GM19468 (cell line): Measurements from ENCODE around the gene TPSD1.

Experiments
- ATAC-seq: cut with Tn5 transposase; IDR thresholded peaks from one replicate; pipeline ENCODE4 v1.9.1; 2021; ENCODE audit warnings: mild to moderate bottlenecking, moderate library complexity, moderate number of reproducible peaks; ENCODE audit not compliant: unreplicated experiment; ENCODE audit errors: extremely low read depth

The TPSD1 gene

DNA sequence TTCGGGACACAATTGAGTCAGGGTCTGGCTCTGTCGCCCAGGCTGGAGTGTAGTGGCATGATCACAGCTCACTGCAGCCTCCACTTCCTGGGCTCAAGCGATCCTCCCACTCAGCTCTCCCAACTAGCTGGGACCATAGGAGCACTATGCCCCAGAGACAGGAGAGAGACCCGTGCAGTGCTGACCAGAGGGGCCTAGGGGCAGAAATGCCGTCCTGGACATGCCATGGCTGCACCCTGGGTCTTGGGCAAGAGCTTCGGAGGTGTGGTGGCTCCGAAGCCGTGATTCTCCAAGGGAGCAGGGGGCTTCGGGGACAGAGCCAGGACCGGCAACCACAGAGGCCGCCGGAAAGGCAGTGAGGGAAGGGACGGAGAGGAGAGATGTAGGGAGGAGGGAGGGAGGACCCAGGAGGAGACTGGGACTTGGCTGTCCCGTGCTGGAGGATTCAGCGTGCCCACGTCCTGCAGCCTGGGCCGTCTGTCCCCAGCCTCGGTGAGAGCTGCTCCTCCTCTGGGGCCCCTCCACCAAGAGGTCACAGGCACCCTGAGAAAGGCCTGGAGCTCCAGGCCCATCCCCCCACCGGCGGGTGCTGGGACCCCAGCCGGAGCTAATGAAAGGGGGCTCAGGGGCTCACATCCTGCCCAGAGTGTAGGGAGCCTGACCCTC lies 21.9 kb downstream of the TPSD1 start:
- ATAC-seq, result no peak

DNA sequence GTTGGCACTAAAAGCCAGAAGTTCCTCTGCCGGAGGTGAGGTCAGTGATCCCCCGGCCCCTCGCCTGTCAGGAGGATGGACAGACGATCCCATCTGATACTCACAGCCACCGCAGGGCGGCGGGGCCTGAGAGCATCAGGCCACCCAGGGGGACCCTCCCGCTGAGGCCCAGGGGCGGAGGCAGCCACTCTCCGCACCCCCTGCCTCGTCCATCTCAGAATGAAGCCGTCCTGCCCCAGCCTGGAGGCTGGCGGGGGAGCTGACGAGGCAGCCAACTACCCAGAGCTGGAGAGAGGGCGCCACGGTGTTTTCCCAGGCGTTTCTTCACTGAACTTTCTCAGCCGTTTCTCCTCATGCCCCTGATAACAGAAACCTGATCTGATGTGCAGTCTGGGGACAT lies 22.6 kb downstream of the TPSD1 start:
- ATAC-seq, result no peak

DNA sequence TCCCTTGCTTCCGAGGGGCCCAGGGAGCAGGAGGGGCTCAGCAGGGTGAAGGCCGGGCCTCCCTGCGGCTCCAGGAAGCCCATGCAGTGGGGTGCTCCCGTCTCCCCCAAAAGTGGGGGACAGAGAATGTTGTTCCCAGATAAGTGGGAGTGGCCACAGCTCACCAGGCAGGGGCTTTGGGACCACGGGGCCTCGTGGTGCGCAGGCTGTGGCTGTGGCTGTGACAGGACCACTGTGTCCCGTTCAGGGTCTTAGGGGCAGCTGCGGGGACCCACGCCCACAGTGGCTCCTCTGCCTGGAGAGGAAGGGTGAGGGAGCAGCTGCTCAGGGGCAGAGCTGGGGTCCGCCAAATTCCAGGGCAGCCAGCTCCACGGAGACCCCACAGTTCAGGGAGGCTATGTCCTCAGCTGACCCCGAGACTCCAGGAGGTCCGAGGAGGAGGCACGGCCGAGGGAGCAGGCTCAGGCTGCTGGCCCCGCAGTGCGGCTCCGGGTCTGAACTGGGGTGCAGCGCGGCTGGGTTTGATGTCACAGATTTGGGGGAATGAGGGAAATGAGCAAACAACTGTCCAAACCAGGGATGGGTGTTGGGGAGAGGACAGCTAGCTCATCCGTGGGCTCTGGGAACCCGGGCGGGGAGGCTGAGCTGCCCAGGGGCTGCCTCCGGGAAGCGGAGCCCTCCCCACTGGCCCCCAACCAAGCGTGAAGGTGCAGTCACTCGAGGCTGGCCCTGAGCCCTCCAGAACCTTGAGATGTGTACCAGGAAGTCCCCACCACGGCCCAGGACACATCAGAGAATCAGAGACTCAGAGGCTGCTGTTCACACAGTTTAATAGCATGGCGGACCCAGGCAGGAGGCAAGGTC lies 23.4 kb downstream of the TPSD1 start:
- no peak for ATAC-seq

DNA sequence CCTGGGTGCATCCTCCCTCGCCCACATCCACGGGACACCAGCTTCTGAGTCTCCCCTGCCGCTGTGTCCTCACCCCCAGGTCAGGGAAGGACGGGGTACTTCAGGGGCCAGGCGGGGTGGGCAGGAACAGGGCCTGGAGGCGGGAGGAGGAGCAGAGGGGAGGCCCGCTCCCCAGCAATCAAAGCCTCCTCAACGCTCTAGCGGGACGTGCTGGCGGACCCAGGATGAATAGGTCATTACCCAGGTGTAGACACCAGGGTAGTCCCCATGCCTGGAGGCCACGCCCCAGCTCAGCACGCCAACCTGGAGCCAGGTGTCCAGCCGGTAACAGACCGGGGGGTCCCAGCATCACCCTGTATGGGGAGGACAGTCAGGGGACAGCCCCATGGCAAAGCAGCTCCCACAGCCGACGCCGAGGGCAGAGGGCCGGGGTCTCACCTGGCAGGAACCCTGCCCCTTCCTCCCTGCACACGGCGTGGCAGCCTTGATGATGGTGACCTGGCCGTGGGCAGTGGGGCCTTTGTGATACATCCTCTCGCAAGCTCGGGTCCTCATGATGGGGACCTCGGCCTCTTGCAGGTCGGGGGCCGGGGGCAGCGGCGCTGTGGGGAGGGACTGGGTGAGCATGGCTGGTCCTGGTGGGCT lies 24.2 kb downstream of the TPSD1 start:
- ATAC-seq, result no peak

DNA sequence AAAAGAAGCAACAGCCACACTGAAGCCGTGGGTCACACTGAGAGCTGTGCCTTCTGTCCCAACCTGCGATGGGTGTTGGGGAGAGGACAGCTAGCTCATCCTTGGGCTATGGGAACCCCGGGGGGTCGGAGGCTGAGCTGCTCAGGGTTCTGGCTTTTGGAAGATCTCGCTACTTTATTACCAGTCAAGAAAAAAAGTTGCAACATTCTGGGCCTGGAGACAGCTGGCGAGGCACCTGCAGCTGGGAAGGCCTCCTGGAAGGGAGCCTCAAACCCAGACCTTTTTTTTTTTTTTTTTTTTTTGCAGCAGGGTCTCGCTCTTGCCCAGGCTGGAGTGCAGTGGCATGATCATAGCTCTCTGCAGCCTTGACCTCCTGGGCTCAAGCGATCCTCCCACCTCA lies 24.9 kb downstream of the TPSD1 start:
- ATAC-seq, result no peak

DNA sequence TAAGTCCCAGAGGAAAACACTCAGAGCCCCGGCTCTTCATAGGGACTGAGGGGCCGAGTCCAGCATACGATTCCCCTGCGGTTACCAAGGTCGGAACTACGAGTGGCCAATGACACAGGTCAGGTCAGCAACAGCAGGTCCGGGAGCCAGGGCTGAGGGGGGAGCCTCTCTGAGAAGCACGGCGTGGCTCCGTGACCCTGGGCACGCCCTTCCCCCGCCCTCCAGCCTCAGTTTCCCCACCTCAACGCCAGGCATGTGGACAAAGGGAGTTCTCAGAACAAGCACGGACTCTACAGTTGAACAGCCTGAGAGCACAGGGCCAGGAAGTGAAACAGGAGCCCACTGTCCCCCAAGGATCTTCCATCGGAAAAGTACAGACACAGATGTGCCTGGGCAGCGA lies 25.6 kb downstream of the TPSD1 start:
- no peak for ATAC-seq

DNA sequence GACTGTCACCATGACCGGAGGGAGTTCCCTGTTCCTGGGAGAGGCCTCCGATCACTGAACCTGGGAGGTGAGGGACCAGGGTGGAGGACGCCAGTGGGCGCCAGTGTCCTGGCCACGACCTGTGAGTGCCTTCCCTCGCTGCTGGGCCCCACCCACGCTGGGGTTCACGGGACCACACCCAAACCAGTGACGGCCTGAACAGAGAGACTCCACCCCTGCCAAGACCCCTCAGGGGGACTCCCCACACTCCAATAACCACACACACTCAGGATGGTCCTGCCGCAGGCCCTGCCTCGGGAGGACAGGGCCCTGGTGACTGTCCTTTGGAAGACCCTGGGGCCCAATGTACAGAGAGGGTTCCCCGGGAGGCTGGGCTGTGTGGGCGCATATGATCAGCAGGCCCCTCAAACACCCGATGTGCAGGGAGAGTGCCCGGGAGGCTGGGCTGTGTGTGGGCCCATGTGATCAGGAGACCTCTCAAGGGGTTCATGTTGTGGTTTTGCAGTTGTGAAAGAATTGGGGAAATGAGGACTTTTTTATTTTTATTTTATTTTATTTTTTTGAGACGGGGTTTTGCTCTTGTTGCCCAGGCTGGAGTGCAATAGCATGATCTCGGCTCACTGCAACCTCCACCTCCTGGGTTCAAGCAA lies 26.6 kb downstream of the TPSD1 start:
- ATAC-seq, result no peak

DNA sequence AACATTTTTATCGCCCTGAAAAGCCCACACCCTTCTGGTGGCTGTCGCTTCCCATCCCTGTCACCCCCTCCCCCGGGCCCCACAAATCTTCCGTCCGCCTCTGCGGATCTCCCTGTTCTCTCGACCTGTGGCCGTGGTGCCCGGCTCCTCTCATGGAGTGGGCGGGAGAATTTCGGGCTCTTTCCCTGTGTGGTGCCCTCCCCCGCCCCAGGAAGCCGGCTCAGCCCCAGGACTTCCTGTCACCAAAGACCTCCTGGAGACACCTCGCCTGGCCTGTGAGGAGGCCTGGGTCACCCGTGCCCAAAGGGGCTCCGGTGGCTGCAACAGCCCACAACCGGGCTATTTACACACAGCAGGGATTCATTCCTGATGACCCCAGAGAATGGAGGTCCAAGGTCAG lies 27.4 kb downstream of the TPSD1 start:
- no peak for ATAC-seq

DNA sequence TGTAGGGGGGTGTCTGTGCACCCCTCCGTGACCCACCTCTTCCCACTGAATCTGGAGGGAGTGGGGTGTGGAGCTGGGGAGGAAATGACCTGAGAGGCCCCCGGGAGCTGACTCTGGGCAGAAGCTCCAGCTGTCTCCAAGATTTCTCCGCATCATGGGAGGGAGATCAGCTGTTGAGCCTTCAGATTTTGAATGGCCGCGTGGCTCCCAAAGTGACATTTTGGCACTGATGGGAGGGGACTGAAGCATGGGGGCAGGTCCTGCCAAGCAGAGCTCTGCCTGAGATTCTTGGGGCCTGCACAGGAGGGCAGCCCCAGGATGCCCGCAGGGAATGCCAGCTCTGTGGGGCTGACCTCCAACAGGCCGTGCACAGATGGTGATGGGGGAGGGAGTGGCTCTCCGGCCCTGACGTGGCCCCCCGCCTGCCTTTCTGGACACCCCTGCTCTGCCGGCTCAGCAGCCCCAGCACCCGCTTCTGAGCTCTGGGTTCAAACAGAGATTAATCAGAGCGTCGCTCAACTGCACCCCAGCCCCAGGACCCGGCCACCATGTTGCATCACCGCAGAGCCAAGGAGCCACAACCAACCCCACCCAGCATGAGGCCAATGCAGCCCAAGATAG lies 28.2 kb downstream of the TPSD1 start:
- no peak for ATAC-seq

DNA sequence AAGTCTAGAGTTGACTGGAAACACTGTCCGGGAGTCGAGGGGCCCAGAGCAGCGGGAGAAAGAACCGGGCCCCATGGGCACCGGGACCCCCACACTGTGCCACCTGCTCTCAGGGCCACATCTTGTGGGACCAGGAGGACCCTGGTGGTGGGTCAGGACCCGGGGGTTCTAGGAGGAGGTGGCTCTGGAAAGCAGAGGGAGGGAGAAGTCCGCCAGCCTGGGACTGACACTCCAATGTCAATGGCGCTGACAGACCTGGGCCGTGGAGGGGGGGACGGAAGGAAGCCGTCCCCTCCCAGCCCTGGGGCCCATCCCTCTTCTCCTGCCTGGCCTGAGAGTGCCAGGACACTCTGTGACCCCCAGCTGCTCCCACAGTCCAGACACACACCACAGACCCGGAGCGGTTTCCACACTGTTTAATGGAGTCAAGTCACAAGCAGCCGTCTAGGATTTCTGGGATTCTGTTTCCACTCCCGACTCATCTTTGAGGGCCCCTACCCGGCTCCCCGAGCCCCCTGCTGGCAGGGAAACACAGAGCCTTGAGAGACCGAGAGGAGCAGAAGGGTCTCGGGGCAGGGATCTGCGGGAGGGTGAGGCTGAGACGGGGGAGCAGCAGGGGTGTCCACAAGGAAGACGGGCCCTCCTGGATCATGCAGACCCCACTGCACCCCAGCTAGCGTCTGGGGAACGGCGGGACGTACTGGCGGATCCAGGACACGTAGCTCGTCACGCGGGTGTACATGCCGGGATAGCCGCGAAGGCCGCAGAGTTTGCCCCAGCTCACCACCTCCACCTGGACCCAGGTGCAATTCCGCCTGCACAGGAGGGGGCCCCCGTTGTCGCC lies 30.0 kb downstream of the TPSD1 start:
- no peak for ATAC-seq

DNA sequence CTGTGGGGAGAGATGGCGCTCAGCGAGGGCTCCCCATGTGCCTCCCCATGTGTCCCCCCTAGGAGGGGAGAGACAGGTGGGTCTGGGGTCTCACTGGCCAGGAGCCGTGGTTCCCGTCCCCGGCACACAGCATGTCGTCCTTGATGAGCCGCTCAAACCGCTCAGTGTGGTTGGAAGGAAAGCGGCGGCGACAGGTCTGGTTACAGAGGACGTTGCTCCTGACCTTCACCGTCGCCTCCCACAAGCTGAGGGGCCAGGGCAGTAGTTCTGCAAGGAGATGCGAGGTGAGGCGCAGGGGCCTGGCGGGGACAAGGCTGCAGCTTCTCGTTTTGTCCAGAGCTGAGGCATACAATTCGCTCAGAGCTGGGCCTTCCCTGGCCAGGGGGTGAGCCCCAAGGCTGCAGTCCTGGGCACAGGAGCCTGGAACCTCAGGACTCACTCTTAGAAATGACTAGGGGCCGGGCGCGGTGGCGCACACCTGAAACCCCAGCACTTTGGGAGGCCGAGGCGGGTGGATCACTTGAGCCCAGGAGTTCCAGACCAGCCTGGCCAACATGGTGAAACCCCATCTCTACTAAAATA lies 30.7 kb downstream of the TPSD1 start:
- ATAC-seq, result no peak

DNA sequence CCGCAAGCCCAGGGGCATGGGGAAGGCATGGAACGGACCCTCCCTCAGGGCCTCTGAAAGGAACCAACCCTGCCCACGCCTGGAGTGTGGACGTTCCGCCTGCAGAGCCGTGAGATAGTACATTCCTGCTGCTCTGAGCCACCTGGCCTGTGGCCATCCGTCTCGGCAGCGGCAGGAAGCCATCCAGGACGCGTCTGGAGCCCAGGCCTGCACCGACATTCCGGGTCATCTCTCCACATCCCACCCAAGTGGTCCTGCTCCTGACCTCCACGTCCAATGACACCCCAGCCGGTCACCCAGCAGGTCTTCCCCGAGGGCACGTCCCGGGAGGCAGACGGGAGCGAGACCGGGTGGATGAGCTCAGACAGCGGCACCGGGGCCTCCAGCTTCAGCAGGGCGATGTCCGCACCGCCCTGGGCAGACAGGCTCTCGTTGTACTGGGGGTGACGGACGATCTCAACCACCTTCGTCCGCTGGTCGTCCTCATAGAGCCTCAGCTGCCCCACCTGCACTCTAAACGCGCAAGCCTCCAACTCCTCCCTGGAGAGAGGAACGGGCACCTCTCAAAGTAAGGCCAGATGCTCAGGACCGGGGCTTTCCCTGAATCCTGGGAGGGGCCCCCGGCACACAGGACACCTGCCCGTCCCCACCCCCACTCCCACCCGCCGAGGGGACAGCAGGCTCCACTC lies 32.3 kb downstream of the TPSD1 start:
- no peak for ATAC-seq

DNA sequence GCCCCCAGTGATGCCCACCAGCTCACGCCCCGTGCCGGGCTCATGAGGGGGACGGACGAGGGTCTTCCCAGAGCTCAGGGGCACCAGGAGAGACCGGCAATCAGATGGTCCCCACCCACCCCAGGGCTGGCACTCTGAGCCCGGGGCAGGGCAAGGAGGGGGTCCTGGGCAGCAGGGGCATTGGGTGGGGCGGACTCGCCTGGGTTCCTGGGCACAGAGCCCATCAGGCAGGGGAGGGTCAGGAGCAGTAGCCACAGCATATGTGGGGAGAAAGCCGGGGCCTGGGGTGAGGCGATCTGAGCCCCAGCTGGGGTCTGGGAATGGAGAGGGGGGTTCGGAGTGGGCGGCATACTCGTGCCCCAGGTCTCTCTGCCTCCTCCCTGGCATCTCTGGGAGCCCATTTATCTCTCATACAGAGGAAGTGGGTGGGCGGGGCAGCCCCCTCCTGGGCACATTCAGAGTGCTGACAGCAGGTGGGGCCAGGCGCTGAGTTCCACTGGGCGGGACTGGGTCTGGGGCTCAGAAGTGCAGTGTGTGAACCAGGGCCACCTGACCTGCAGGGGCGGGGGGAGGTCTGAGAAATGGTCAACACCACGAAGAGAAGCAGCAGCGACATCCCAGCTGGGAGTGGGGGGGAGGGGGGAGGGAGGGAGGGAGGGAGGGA lies 33.1 kb downstream of the TPSD1 start:
- no peak for ATAC-seq

DNA sequence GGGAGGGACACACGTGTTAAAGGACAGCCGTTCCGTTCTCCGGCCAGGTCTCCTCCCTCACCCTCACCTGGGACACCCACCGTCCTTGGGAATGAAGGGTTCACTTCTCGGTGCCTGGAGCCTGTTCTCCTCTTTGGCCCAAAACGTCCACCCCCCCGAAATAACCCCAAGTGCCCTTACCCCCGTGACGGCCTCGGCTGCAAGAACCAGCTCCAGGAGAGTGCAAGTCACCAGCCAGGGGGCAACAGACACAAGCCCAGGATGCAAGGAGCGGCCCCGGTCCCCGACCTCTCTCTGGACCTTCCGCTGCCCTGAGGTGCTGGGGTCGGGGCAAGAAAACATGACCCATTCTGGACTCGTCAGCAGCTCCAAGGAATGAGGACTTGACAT lies 33.6 kb downstream of the TPSD1 start:
- no peak for ATAC-seq

DNA sequence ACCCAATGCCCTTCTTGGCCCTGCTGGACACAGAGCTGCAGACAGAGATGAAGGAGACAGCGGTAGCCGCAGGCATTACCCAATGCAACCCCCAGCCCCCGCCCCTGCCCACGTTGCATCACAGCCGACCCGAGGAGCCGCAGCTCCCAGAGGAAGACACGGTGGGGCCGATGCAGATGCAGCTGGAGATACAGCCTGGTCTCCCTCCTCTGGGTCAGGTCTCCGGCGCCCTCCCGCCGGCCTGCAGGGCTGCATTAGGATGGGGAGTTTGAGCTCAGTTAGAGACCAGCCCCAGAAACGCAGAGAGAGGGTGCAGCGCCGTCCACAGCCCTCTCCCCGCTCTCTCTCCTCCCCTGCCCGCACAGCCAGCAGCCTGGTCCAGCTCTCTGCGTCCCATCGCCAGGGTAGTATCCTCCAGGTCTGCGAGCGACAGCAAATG lies 34.2 kb downstream of the TPSD1 start:
- ATAC-seq, result no peak

DNA sequence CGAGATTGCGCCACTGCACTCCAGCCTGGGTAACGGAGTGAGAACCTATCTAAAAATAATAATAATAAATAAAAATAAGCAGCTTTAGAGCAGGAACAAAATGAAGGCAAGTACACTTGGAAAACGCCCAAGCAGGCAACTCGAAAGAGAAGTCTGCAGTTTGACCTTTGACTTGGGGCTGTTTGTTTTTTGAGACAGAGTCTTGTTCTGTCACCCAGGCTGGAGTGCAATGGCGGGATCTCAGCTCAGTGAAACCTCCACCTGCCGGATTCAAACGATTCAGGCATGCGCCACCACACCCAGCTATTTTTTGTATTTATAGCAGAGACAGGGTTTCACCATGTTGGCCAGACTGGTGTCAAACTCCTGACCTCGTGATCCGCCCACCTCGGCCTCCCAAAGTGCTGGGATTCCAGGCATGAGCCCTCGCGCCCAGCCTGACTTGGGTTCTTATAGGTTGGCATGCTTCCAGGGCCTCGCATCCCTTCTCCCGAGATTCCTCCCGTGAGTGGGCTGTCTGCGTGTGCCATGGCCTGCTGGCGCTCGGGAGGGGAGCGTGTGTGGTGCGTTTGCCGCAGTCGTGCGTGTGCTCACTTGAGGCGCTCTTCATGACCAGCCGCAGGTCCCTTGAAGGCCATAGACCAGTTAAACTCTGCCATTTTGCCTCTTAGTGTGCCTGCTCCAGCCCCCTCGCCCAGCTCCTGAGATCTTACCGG lies 35.1 kb downstream of the TPSD1 start:
- ATAC-seq, result no peak

DNA sequence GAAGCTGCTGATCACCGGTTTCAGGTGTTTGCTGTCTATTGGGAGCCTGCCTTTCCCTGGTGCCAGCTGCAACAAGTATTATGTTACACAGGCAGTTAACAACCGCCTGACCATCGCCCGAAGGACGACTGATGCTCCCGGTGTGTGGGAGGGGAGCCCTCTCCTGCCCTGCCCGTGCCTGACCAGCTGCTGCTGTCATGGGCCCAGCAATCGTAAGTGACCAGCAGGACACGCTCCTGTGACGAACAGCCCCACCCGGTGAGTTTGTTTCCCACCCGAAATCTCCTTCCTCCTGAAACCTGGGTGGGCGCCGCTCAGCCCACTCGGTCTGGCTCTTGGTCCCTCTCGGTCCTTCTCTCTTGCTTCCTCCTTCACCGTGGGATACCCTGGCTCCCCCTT lies 35.7 kb downstream of the TPSD1 start:
- ATAC-seq, result no peak
